NOMO-1 treated with dmso at 0.1 percent for 144 hours (cell line): ENCODE data around the gene CCS.
"Not testable (repeated sequence)": the region's sequence is repeated elsewhere in the genome, so short reads cannot be mapped to it uniquely, and the experiment has no call there.

Source experiments
- DNase-seq: peaks from one replicate; lab custom pipeline; 2025; ENCODE audit not compliant: unreplicated experiment; lab: John Stamatoyannopoulos, UW

The CCS gene

GRCh38 chr11:66592457-66593302 lies at the start of gene CCS, which contains the start of gene CCDC87:
Gene CCS (plus strand): TSS chr11:66593185. CDS start chr11:66593262, 77 bp downstream.
Gene CCDC87 (minus strand): TSS chr11:66593063. CDS start chr11:66593015, 48 bp downstream.
- DNase-seq, result peak; percentile 96

- no peak for DNase-seq
Observed at GRCh38 chr11:66543263-66544107, 49.5 kb upstream of the CCS start.

GRCh38 chr11:66544952-66545351 lies 48.0 kb upstream of the CCS start:
- DNase-seq, result not testable (repeated sequence)

- peak; percentile 97 for DNase-seq
Observed at GRCh38 chr11:66545701-66546367, 47.2 kb upstream of the CCS start, which contains the start of gene ZDHHC24. Gene ZDHHC24 (minus strand): TSS chr11:66546048. CDS start chr11:66546003, 45 bp downstream.

- DNase-seq, result no peak
Observed at GRCh38 chr11:66546368-66546965, 46.5 kb upstream of the CCS start, which contains the start of gene ACTN3. Gene ACTN3 (plus strand): TSS chr11:66546903. CDS start chr11:66546938, 35 bp downstream.

GRCh38 chr11:66546966-66547661 lies 45.9 kb upstream of the CCS start:
- DNase-seq, result no peak

GRCh38 chr11:66547662-66548009 lies 45.3 kb upstream of the CCS start:
- DNase-seq, result no peak

- no peak for DNase-seq
Observed at GRCh38 chr11:66548041-66548440, 44.9 kb upstream of the CCS start.

GRCh38 chr11:66548774-66549630 lies 44.0 kb upstream of the CCS start:
- DNase-seq, result no peak

GRCh38 chr11:66549696-66550095 lies 43.3 kb upstream of the CCS start:
- no peak for DNase-seq

GRCh38 chr11:66550887-66551286 lies 42.1 kb upstream of the CCS start:
- DNase-seq, result no peak

GRCh38 chr11:66554602-66555001 lies 38.4 kb upstream of the CCS start:
- DNase-seq, result no peak

- no peak for DNase-seq
Observed at GRCh38 chr11:66555416-66555815, 37.6 kb upstream of the CCS start.

- no peak for DNase-seq
Observed at GRCh38 chr11:66556086-66556485, 36.9 kb upstream of the CCS start.

- no peak for DNase-seq
Observed at GRCh38 chr11:66557733-66558326, 35.2 kb upstream of the CCS start.

- DNase-seq, result no peak
Observed at GRCh38 chr11:66559142-66559865, 33.7 kb upstream of the CCS start.

GRCh38 chr11:66559866-66560676 lies 32.9 kb upstream of the CCS start:
- no peak for DNase-seq
